ENCODE data around the gene WDSUB1.

Gene WDSUB1

DNA sequence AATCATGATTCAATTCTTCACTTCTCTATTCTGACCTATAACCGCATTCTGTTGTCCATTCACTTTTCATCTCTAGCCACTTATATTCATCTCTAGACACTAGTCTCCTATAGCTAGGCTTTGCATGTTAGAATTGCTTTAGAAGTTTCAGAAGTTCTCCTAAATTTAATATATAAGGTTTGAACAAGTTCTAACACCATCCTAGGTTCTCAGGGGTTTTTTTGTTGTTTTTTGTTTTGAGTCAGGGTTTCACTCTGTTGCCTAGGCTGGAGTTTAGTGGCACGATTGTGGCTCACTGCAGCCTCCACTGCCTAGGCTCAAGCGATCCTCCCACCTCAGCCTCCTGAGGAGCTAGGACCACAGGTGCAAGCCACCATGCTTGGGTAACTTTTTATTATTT, 19.9 kb downstream of the WDSUB1 start:
- DNase-seq (ENCODE audit: low read depth in 2 of 2), result no peak

- no peak for DNase-seq (ENCODE audit: low read depth in 2 of 2)
These were observed 21.3 kb downstream of the WDSUB1 start for GRCh38 chr2:159265171-159265576.

GRCh38 chr2:159262904-159263303, 23.6 kb downstream of the WDSUB1 start:
- no peak for DNase-seq (ENCODE audit: low read depth in 2 of 2)

- DNase-seq (ENCODE audit: low read depth in 2 of 2), result no peak
These were observed 24.3 kb downstream of the WDSUB1 start for GRCh38 chr2:159262226-159262625.

- DNase-seq (ENCODE audit: low read depth in 2 of 2), result no peak
These were observed 30.3 kb downstream of the WDSUB1 start for GRCh38 chr2:159256159-159256558.

GRCh38 chr2:159252905-159253304, 33.6 kb downstream of the WDSUB1 start:
- no peak for DNase-seq (ENCODE audit: low read depth in 2 of 2)

DNA sequence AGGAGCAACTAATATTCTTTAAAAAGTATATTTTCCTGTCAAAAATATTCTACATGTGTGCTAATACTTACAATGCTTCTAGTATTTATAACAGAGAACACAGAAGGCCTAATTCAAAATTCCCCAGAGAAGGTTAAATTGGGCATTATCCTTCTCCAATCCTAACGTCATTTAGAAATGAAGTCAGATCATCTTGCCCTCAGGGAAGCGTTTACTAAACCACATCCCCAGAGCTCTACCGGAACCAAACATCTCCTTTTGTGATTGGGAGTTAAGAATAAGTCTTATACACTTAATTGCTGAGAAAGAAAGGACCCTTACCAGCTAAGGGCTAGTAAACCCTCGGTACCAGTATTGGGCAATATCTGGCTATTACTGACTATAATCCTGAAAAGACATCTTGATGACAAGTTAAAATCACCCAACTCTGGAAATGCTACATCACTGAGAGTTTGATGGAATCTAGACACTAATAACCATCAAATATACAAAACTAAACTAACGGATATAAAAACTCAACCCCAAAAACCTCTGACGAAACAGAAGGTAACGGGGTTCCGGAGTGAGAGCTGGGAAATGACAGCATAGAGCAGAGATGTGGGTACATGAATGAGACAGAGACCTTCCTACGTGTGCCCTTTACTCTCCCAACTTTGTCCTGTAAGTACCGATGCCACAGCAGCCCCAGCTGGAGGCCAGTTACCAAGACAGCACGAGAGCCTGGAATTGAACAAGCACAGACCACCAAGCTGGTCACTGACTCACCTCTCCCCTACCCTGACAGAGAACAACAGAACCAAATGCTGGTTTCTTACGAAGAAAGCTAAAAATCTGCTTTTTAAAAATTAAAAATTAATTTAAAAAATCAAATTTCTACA, 35.0 kb downstream of the WDSUB1 start:
- no peak for DNase-seq (ENCODE audit: low read depth in 2 of 2)

- no peak for DNase-seq (ENCODE audit: low read depth in 2 of 2)
These were observed 36.4 kb downstream of the WDSUB1 start for GRCh38 chr2:159249990-159250715.

DNA sequence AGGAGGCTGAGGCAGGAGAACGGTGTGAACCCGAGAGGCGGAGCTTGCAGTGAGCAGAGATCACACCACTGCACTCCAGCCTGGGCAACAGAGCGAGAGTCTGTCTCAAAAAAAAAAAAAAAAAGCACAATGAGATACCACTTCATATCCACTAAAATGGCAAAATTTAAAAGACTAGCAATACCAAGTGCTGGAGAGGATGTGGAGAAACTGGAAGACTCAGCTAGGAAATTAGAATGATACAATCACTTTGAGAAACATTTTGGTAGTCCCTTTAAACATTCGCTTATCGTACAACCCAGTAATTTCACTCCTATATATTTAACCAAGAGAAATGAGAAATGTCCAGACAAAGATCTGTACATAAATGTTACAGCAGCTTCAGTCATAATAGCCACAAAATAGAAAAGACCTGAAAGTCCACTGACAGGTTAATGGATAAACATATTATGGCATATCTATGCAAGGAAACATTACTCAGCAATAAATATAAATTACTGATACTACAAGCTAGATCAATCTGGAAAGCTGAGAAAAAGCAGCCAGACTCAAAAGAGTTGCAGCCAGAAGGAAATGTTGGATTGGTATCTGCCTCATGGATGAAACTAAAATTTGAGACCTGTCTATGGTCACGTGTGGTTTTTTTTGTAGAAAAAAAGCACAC, 40.0 kb downstream of the WDSUB1 start:
- no peak for DNase-seq (ENCODE audit: low read depth in 2 of 2)

DNA sequence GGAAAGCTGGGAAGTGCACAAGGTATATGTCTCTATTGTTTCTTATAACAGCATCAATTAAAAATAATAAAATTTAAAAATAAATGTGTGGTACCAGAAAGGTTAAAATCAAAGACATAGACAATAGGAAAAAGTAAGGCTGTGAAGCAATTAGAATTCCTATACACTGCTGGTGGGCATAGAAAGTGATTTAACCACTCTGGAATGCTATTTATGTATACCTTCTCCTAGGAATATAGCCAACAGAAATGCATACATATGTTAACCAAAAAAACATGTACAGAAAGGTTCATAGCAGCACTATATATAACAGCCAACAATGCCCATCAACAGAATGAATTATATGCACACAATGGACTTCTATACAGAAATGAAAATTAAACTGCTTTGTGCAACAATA, 43.0 kb downstream of the WDSUB1 start:
- peak; percentile 30 to 42 for DNase-seq (ENCODE audit: low read depth in 2 of 2)

GRCh38 chr2:159234868-159235267, 51.6 kb downstream of the WDSUB1 start:
- DNase-seq (ENCODE audit: low read depth in 2 of 2), result no peak

DNA sequence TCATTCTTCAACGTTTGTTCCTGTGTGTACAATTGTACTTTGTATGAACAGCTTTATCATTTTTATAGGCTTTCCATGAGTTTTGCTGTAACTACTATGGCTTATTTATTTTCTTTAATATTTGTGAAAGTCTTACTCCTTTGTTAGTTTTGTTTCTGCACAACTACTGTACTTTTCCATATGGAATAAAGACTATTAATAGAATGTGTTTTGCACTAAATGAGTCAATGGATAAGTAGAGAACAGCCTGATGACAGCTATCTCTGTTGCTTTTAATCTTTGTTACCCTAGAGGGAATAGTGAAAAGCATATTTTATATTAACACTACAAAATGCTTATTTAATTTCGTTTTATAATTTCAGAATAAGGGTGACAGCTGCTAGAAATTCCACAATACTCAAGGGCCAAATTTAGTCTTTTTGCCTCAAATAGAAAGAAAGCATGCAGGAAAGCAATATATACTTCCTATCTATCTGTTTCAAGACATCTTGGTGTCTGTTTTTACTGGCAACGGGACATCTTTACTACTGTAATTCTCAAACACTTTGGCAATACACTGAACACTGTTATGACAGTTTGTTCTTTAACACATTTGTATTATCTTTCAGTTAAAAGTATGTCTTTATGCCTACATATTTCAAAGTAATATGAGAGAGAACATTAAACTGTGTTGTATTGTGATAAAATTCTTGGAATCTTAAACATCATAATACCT, 53.9 kb downstream of the WDSUB1 start:
- DNase-seq (ENCODE audit: low read depth in 2 of 2), result peak; percentile 20 to 25

- DNase-seq (ENCODE audit: low read depth in 2 of 2), result no peak
These were observed 56.2 kb downstream of the WDSUB1 start for GRCh38 chr2:159230145-159230877.

DNA sequence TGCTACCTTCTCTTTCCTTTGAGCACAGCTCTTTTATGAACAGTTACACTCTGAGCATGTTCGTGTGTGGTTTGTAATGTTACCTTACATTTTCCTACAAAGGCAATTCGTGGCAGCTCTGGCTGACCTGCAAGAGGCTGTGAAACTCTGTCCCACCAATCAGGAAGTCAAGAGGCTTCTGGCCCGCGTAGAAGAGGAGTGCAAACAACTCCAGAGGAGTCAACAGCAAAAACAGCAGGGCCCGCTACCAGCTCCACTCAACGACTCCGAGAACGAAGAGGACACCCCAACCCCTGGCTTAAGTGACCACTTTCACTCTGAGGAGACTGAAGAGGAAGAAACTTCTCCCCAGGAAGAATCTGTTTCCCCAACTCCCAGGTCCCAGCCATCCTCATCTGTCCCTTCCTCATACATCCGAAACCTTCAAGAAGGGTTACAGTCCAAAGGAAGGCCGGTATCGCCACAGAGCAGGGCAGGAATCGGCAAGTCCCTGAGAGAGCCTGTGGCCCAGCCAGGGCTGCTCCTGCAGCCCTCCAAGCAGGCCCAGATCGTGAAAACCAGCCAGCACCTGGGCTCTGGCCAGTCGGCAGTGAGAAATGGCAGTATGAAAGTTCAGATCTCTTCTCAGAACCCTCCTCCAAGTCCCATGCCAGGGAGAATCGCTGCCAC, 56.9 kb downstream of the WDSUB1 start:
- no peak for DNase-seq (ENCODE audit: low read depth in 2 of 2)

DNA sequence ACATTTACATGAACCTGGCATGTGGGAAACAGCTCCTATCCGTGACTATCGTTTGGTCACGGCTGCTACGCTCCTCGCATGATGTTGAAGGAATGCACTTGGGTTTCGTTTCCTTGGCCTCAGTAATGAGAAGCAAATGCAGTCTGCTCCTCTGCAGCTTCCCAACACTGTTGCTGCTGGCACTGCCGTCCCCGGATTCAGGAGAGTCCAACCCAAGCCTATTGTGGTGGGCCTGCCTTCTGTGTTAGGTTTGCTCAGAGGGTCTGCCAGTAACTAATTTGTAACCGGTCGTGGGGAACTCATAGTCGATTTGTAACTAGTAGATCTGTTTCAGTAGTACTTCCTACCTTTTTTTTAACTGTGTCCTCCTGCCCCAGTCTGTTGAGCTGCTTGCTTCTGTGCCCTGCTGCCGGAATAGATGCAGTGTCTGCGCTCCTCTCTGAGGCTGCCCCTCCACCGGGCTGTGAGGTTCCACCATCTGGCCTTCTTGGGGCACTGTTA, 58.4 kb downstream of the WDSUB1 start:
- DNase-seq (ENCODE audit: low read depth in 2 of 2), result peak; percentile 41 to 44

GRCh38 chr2:159227467-159227866, 59.0 kb downstream of the WDSUB1 start:
- no peak for DNase-seq (ENCODE audit: low read depth in 2 of 2)

- DNase-seq (ENCODE audit: low read depth in 2 of 2), result no peak
These were observed 59.7 kb downstream of the WDSUB1 start for GRCh38 chr2:159226608-159227385.

- DNase-seq (ENCODE audit: low read depth in 2 of 2), result no peak
These were observed 60.4 kb downstream of the WDSUB1 start for GRCh38 chr2:159226059-159226461.

All from fibroblast of skin of left biceps (primary cell).